ENCODE results near the gene LRRC23.

Gene LRRC23

DNA sequence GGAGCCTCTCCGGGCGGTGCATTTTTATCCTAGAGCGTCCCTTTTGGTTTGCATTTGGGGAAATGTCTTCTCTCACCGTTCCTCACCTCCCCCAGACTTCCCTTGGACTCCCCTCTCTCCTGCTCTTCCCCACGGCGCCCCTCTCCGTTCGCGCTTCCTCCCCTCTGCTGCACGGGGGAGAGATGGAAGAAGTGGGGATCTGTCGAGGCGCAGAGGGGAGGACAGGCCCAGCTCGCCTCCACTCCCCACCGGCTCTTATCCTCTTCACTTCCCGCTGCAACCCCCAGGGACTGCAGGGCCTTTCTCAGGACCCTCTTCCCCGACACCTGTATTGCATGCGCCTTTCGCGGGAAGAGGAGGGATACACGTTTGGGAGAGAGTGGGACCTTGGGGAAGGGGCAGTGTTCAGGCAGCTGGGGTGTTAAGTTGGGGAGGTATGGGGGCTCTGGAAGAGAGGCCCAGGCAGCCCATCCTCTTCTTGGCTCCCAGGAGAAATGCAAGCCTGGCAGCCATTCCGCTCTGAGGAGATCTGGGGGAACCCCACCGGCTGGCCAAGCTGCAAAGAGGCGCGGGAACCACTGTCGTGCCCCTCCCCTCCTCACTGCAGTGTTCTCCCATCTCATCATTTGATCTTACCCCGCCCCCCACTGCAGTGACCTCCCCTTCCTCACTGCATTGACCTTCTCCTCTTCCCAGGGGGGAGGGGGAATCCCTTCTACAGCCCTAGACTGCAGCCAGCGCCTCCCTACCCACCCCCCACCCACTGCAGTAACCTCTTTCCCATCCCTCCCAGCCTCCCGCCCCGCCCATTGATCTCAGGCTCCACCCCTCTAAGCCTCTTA is 10.5 kb downstream of the LRRC23 start:
- H3K9me2 ChIP-seq (ENCODE audit: low read depth, low read length): no peaks in the 10 kb centered on the region
- peaks cover 10% of the 10 kb centered on the region; the same call in 1 of the 2 replicates for H3K27me3 ChIP-seq (ENCODE audit: insufficient read depth, low read length)
- H2AFZ ChIP-seq (ENCODE audit: low read length): no peak overlapping the region
- H4K20me1 ChIP-seq (ENCODE audit: insufficient read depth, low read length): no peaks in the 10 kb centered on the region
- no peaks in the 10 kb centered on the region for H3K9me3 ChIP-seq (ENCODE audit: low read length)
- H3K36me3 ChIP-seq (ENCODE audit: insufficient read depth, low read length): no peaks in the 10 kb centered on the region
- H3F3A ChIP-seq (ENCODE audit: insufficient read depth, low read length): no peaks in the 10 kb centered on the region
- peak overlapping the region; percentile 45 for H3K4me3 ChIP-seq (ENCODE audit: low read depth, low read length, poor library complexity, severe bottlenecking)
- TF ChIP-seq, protein P1, sequence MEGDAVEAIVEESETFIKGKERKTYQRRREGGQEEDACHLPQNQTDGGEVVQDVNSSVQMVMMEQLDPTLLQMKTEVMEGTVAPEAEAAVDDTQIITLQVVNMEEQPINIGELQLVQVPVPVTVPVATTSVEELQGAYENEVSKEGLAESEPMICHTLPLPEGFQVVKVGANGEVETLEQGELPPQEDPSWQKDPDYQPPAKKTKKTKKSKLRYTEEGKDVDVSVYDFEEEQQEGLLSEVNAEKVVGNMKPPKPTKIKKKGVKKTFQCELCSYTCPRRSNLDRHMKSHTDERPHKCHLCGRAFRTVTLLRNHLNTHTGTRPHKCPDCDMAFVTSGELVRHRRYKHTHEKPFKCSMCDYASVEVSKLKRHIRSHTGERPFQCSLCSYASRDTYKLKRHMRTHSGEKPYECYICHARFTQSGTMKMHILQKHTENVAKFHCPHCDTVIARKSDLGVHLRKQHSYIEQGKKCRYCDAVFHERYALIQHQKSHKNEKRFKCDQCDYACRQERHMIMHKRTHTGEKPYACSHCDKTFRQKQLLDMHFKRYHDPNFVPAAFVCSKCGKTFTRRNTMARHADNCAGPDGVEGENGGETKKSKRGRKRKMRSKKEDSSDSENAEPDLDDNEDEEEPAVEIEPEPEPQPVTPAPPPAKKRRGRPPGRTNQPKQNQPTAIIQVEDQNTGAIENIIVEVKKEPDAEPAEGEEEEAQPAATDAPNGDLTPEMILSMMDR (IDR thresholded peaks at IDR 0.05; ENCODE audit: low read length): no peak
- no peak for TF ChIP-seq EZH2 (IDR thresholded peaks at IDR 0.05; ENCODE audit: borderline replicate concordance, low read length)
- no peaks in the 10 kb centered on the region for H3K79me2 ChIP-seq (ENCODE audit: insufficient read depth, low read length)
- no peak overlapping the region for H3K27ac ChIP-seq (ENCODE audit: low read depth, low read length, poor library complexity, severe bottlenecking)
- no peak overlapping the region; the same call in 1 of the 2 replicates for H3K9ac ChIP-seq (ENCODE audit: low read length)
- H3K4me2 ChIP-seq (ENCODE audit: low read length): peak overlapping the region; percentile 51
- peaks cover 14% of the 10 kb centered on the region for H3K4me1 ChIP-seq (ENCODE audit: insufficient read depth, low read length, severe bottlenecking)

DNA sequence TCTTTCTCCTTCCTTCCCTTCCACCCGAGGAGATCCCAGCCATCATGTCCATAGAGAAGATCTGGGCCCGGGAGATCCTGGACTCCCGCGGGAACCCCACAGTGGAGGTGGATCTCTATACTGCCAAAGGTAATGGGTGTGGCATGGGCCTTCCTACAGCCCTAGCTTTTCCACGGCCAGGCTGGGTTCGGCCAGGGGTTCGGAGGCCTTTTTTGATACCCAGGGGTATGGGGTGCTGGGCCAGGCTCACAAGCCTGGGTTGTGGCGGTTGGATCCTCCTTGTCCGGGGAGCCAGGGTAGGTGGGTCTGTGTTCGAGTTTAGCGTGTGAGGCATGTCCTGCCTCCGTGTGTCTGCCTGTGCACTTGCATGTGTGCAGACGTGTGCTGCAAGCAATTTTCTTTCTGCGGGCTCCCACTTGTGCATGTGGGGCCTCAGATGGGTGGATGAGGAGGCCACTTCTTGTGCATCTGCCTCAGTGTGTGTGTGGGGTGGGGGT is 11.2 kb downstream of the LRRC23 start:
- H3K9ac ChIP-seq (ENCODE audit: low read length): no peak overlapping the region
- no peaks in the 10 kb centered on the region for H3K79me2 ChIP-seq (ENCODE audit: insufficient read depth, low read length)
- H3K9me2 ChIP-seq (ENCODE audit: low read depth, low read length): no peaks in the 10 kb centered on the region
- H3K27ac ChIP-seq (ENCODE audit: low read depth, low read length, poor library complexity, severe bottlenecking): no peak overlapping the region
- H3K4me3 ChIP-seq (ENCODE audit: low read depth, low read length, poor library complexity, severe bottlenecking): no peak overlapping the region
- H2AFZ ChIP-seq (ENCODE audit: low read length): no peak overlapping the region
- no peak for TF ChIP-seq EZH2 (IDR thresholded peaks at IDR 0.05; ENCODE audit: borderline replicate concordance, low read length)
- TF ChIP-seq, protein P1 (IDR thresholded peaks at IDR 0.05; ENCODE audit: low read length): no peak
- no peak overlapping the region for H3K4me2 ChIP-seq (ENCODE audit: low read length)
- peaks cover 14% of the 10 kb centered on the region for H3K4me1 ChIP-seq (ENCODE audit: insufficient read depth, low read length, severe bottlenecking)
- no peaks in the 10 kb centered on the region for H4K20me1 ChIP-seq (ENCODE audit: insufficient read depth, low read length)
- H3K27me3 ChIP-seq (ENCODE audit: insufficient read depth, low read length): peaks cover 10% of the 10 kb centered on the region; the same call in 1 of the 2 replicates
- H3K9me3 ChIP-seq (ENCODE audit: low read length): no peaks in the 10 kb centered on the region
- no peaks in the 10 kb centered on the region for H3F3A ChIP-seq (ENCODE audit: insufficient read depth, low read length)
- no peaks in the 10 kb centered on the region for H3K36me3 ChIP-seq (ENCODE audit: insufficient read depth, low read length)

DNA sequence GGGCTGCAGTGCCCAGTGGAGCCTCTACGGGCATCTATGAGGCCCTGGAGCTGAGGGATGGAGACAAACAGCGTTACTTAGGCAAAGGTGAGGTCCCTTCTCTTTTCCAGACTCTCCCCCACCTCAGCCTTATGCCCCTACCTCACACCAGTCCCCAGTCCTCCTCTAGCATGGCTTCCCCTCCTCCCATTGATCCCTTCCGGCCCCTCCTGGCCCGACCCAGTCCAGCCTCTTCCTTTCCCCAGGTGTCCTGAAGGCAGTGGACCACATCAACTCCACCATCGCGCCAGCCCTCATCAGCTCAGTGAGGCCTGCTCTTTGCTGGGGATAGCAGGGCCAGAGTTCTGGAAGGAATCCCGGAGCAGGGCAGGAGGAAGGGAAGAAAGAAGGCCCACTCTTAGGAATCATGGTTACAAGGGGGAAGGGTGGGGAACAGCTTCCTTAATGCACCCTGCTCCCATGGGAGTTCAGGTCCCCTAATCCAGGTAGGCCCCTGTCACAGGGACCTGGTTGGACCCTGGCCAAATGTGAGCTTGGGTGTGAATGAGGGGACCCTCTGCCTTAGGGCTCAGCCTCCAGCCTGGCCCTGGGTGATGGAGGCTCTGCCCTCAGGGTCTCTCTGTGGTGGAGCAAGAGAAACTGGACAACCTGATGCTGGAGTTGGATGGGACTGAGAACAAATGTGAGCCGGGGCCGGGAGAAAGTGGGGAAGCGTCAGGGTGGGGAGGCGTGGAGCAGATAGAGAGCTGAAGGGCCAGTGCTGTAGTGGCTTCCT is 12.0 kb downstream of the LRRC23 start:
- H3K27ac ChIP-seq (ENCODE audit: low read depth, low read length, poor library complexity, severe bottlenecking): no peak overlapping the region
- no peaks in the 10 kb centered on the region for H3K9me2 ChIP-seq (ENCODE audit: low read depth, low read length)
- H3K79me2 ChIP-seq (ENCODE audit: insufficient read depth, low read length): no peaks in the 10 kb centered on the region
- no peak overlapping the region for H3K4me2 ChIP-seq (ENCODE audit: low read length)
- H3K4me1 ChIP-seq (ENCODE audit: insufficient read depth, low read length, severe bottlenecking): peaks cover 14% of the 10 kb centered on the region
- H3K9me3 ChIP-seq (ENCODE audit: low read length): no peaks in the 10 kb centered on the region
- H3K4me3 ChIP-seq (ENCODE audit: low read depth, low read length, poor library complexity, severe bottlenecking): no peak overlapping the region
- H3K36me3 ChIP-seq (ENCODE audit: insufficient read depth, low read length): no peaks in the 10 kb centered on the region
- H2AFZ ChIP-seq (ENCODE audit: low read length): no peak overlapping the region
- H3F3A ChIP-seq (ENCODE audit: insufficient read depth, low read length): no peaks in the 10 kb centered on the region
- H3K9ac ChIP-seq (ENCODE audit: low read length): no peak overlapping the region
- TF ChIP-seq, protein P1 (IDR thresholded peaks at IDR 0.05; ENCODE audit: low read length): no peak
- TF ChIP-seq EZH2 (IDR thresholded peaks at IDR 0.05; ENCODE audit: borderline replicate concordance, low read length): no peak
- peaks cover 10% of the 10 kb centered on the region; the same call in 1 of the 2 replicates for H3K27me3 ChIP-seq (ENCODE audit: insufficient read depth, low read length)
- no peaks in the 10 kb centered on the region for H4K20me1 ChIP-seq (ENCODE audit: insufficient read depth, low read length)
